Fibroblast of skin of left biceps (primary cell): ENCODE measurements around the gene NFS1.
"Not testable (repeated sequence)": the region's sequence is repeated elsewhere in the genome, so short reads cannot be mapped to it uniquely, and the experiment has no call there.

Experiments used
- DNase-seq, 2 experiments: peaks; one replicate each; pipeline ENCODE4 v3.0.0-alpha.2; 2013; ENCODE audit warnings: low read depth in 2 of 2

NFS1 gene

GRCh38 chr20:35699127-35699956, at the start of gene NFS1, which contains the start of gene ROMO1:
Gene NFS1, minus strand, starts transcription at chr20:35699352. Its CDS starts 64 bp downstream, at chr20:35699288.
Gene ROMO1, plus strand, starts transcription at chr20:35699405. Its CDS starts 228 bp downstream, at chr20:35699633.
- DNase-seq = peak; percentile 45 to 46

- DNase-seq = not testable (repeated sequence)
Measured at GRCh38 chr20:35744492-35744841, 45.3 kb upstream of the NFS1 start.

DNA sequence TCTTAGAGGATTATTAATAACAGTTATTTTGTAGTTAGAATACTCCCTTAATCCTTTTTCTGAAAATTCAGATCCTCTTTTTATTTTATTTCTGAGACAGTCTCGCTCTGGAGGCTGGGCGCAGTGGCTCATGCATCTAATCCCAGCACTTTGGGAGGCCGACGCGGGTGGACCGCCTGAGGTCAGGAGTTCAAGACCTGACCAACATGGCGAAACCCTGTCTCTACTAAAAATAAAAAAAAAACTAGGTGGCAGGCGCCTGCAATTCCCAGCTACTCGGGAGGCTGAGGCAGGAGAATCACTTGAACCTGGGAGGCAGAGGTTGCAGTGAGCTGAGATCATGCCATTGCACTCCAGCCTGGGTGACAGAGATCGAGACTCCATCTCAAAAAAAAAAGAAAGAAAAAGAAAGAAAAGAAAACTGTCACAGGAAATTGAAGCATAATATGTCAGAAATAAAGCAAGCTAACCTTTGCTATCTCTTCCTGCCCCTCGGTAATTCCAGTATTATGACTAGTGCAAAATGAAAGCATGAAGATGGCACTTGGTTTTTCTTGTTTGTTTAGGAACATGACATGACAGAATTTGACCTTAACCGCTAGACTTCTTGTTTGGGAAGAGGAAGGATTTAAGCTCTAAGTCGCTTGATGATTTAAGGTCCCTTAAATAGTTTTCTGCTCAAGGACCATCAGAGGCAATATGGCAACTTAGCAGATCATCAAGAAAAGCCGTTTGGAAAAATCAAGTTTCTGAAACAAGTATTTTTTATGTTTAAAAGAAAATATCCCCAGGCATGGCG, 44.7 kb upstream of the NFS1 start:
- no peak for DNase-seq

DNA sequence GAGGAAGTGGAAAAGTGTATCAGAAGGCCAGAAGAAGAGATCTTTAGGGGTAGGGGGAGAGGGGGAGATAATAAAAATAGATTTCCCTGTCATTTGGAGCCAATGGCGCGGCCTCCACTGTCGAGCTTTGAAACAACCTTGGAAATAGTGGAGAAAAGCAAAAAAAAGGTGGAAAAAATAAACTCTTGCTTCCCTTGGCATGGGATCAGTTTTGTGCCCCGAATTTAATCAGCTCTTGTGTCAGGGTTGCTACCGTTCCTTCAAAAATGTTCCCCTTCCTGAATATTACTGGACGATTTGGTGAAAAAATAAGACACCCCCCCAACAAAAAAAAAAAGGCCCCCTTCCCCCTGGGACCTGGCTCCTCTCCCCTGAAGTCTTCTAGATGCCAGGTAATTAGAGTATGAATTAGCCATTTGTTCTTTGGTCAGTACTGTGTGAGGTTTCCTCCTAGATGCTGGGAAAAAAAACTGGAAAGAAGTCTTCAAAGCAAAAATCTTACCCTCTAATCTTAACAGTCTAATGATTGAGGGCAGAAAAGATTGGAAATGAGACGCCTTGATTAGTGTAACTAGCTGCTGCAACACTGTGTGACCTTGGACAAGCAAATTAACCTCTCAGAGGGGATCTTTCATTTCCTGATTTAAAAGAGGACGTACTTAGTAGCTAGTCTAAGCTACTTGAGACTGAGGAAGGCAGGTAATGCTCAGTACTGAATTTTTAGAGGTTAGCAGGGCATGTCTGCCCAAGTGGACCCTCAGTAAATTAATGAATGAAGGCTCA, 43.8 kb upstream of the NFS1 start:
- no peak for DNase-seq

DNA sequence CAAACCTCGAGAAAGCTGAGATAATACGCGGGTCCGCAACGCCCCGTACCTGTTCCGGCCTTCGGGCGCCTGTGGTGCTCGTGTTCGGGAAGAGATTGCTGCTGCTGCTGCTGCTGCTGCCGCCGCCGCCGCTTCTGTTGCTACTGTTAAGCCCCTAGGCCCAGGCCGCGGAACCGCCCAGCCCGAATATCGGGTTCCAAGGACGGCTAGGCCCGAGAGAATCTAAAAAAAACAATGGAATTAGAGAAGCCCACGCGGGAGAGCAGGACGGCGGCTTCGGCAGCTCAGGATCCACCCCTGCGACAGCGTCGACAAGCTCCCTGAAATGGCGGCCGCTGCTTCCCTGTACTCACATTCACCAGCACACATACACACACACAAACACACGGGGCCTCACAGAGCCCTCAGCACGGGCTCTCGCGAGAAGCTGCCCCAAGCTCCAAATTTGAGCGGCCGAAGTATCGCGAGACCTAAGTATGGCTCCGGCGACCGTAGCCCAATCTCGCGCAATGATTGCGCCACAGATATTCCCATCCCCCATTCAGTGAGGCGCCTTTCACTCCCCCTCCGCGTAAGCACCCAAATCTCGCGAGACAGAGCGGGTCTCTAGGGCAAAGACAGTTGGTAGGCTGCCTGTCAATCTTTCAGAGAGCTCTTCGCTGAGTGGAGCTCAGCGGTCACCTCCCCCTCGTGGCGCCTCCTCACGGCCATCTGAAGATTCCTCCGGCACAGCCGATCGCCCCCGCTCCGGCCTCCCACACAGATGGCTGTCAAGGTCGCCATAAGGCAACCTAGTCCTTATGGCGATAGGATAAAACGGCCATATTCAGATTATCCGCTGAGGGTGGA, 43.0 kb upstream of the NFS1 start, which contains the start of gene RBM39:
Gene RBM39 (minus strand): TSS at position 369 of the 849 bp plus-strand sequence. CDS start 1,386 bp downstream, outside the sequence.
- DNase-seq = peak; percentile 100

GRCh38 chr20:35739294-35740163, 40.4 kb upstream of the NFS1 start:
- no peak for DNase-seq

DNA sequence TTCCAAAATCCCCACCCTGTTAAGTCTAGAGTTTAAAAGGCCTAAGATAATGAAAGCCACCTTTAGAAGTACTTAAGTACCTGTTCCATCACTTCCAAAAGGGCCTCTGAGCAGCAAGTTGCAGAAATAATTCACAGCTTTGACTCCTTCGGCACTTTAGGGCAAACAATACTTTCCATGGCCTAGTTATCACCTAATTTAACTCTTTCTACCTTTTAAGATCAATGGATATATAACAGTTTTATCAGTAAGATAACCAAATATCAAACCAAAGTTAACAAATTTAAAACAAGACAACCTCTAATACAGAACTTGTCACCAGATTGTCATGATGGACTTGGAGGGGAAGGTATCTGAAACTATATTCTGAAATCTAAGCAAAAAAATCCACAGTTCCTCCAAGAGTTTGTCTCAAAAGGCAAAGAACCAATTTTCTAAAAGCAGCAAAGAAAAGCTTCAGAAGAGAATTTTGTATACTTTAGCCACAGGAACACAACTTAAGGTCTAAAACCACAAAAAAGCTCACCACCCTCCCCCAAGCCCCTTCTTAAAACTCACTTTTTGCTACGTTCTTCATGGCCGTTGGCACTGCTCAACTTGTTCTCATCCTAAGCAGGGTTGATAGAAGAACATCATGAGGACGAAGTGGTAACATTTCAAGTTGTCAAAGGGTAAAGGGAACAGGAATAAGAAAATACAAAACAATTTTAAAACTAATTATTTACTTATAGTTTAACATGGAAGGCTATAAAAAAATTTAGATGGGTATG, 39.4 kb upstream of the NFS1 start:
- DNase-seq = no peak

GRCh38 chr20:35737865-35738333, 38.7 kb upstream of the NFS1 start:
- DNase-seq = no peak

- DNase-seq = no peak
Measured at GRCh38 chr20:35735826-35736470, 36.8 kb upstream of the NFS1 start.

DNA sequence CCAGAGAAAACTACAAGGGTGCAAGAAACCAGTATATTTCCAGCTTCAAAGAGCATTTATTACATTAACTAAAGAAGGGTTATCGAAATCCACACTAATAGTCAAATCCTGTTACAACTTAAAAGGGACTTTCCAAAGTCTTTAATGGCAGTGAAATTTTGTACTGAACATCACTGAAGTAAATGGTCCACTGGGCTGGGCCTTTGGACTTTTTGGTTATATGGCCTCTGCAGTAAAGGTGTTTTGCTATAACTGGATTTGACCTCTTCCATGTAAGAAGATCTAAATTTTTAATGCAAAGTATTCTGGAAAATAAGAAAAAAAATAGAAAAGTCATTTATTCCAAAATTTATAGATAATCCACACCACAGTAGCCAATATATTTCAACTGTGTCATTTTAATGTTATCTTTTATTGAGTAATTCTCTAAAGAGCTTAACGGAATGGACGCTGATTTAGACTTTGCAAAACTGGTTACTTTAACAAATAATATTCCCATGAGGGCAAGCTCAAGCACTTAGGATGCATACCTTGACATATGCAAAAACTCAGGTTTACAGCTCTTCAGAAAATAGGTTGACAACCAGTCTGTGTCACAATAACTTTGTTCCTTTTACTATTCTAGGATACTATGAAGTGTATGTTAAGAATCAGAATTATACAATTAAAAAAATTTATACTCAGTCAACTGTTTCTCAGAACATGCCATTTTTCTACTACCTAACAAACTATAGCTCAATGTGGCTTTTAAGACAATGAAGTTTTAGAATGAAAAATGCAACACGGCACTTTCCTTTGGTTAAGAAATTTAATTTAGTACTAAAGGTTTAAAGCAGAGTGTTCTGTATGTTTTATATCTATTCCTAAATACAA, 35.9 kb upstream of the NFS1 start:
- DNase-seq = no peak

GRCh38 chr20:35734374-35734773, 35.2 kb upstream of the NFS1 start:
- DNase-seq = no peak

- DNase-seq = no peak
Measured at GRCh38 chr20:35732644-35732982, 33.5 kb upstream of the NFS1 start.

GRCh38 chr20:35731862-35732643, 32.9 kb upstream of the NFS1 start:
- DNase-seq = no peak

DNA sequence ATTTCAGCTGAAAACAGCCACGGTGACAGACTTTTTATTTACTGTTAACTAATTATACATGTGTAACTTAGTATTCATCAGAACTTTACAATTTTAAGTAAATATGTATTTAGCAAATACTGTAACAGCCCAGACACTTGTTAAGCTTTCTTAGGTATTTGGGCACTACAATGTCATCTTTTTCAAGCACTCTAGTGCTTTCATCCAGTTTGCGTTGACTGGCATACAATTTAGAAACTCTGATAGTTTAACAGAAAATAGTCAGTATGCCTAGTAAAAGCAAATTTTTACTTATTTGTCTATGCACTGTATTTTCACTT, 32.3 kb upstream of the NFS1 start:
- DNase-seq = no peak

DNA sequence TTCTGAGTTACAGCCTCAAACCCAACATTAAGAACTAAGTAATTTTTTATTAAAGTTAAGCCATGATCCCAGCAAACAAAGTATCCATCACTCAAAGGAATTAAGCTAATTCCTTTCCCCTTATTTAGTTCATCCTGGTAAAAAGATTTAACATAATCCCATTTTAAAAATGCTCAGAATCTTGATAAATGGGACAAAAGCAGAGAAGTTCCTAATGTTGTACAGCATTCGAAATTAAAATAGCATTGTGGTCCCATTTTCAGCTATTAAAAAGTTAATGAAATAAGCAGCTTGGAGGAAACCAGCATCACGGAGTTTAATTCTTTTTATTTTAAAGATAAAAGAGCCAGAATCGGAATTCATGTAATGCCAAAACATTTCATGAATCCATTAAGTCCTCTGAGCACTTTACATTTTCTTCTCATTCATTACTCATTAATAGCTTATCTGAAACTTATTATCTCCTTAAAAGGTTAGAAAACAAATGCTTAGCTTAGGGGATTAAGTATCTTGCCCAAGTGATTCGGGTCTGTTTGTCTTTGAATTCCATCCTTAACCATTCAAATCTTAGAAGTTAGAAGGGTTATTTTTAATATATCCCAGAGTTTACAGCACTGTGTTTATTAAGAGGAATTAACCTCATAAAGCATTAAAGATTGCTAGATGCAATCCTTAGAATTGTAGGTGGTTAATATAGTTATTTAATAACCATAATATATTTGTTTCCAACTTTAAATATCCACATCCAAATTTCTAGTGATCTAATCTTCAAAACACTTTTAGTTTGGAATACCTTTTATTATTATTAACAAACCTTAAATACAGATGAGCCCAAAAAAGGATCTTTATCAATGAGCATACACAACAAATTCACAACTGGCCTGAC, 31.7 kb upstream of the NFS1 start:
- no peak for DNase-seq
